ENCODE results near the gene COPS3.
A peak's percentile ranks its signal among the peaks of the same experiment; 100 is the strongest.

Gene COPS3

GRCh38 chr17:17217995-17218394, 63.1 kb downstream of the COPS3 start:
- H3K79me2 ChIP-seq (ENCODE audit: insufficient read depth, low read length), result no peaks in the 10 kb centered on the region
- no peak overlapping the region for H3K4me2 ChIP-seq (ENCODE audit: insufficient read depth, low read length)
- H3K9ac ChIP-seq (ENCODE audit: low read depth, low read length), result no peak overlapping the region
- no peaks in the 10 kb centered on the region for H3K9me3 ChIP-seq (ENCODE audit: insufficient read depth, low read length, severe bottlenecking)
- TF ChIP-seq EZH2 (IDR thresholded peaks at IDR 0.05; ENCODE audit: borderline replicate concordance, low read depth, low read length, severe bottlenecking) (no peak), CTCF (IDR thresholded peaks at IDR 0.05; ENCODE audit: borderline replicate concordance, extremely low read depth, low read length, poor library complexity, severe bottlenecking) (no peak)
- H4K20me1 ChIP-seq (ENCODE audit: insufficient read depth, low read length), result peaks cover 13% of the 10 kb centered on the region
- no peak for DNase-seq
- no peaks in the 10 kb centered on the region for H3K4me1 ChIP-seq (ENCODE audit: insufficient read depth, low read length)
- H3K27me3 ChIP-seq (ENCODE audit: insufficient read depth, low read length, poor library complexity), result no peaks in the 10 kb centered on the region
- H3K4me3 ChIP-seq (ENCODE audit: low read depth in 1 of 2, low read length in 2 of 2), result no peak overlapping the region
- H2AFZ ChIP-seq (ENCODE audit: low read depth, low read length), result no peak overlapping the region
- H3K27ac ChIP-seq (ENCODE audit: low read length), result no peak overlapping the region
- H3K36me3 ChIP-seq (ENCODE audit: insufficient read depth, low read length), result peaks cover 89% of the 10 kb centered on the region
- ATAC-seq (ENCODE audit: insufficient read depth, low read depth), result no peak

DNA sequence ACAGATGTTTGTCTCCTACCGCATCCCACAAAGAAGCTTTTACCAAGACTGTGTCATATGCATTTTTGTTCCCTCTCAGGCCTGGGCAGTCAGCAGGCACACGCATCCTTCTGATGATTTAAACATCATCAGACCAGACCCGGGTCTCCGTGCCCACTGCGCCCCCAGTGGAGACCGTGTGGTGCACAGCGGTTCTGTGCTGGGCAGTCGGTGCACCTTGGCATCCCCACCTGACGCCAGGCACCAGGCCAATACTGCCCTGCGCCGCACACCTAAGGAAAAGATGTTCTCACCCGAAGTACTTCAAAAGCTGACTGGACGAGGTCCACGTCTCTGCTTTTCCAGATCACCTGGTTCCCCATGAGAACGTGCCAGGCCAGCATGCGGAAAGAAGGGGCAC, 64.3 kb downstream of the COPS3 start:
- H3K27me3 ChIP-seq (ENCODE audit: insufficient read depth, low read length, poor library complexity), result no peaks in the 10 kb centered on the region
- no peak for DNase-seq
- H3K4me3 ChIP-seq (ENCODE audit: low read depth in 1 of 2, low read length in 2 of 2), result no peak overlapping the region
- no peaks in the 10 kb centered on the region for H3K4me1 ChIP-seq (ENCODE audit: insufficient read depth, low read length)
- H2AFZ ChIP-seq (ENCODE audit: low read depth, low read length), result no peak overlapping the region
- peaks cover 85% of the 10 kb centered on the region for H3K36me3 ChIP-seq (ENCODE audit: insufficient read depth, low read length)
- no peaks in the 10 kb centered on the region for H3K79me2 ChIP-seq (ENCODE audit: insufficient read depth, low read length)
- no peak overlapping the region for H3K4me2 ChIP-seq (ENCODE audit: insufficient read depth, low read length)
- H3K27ac ChIP-seq (ENCODE audit: low read length), result no peak overlapping the region
- H3K9me3 ChIP-seq (ENCODE audit: insufficient read depth, low read length, severe bottlenecking), result no peaks in the 10 kb centered on the region
- TF ChIP-seq EZH2 (IDR thresholded peaks at IDR 0.05; ENCODE audit: borderline replicate concordance, low read depth, low read length, severe bottlenecking), result no peak
- TF ChIP-seq CTCF (IDR thresholded peaks at IDR 0.05; ENCODE audit: borderline replicate concordance, extremely low read depth, low read length, poor library complexity, severe bottlenecking), result peak; percentile 29
- H3K9ac ChIP-seq (ENCODE audit: low read depth, low read length), result no peak overlapping the region
- peaks cover 13% of the 10 kb centered on the region for H4K20me1 ChIP-seq (ENCODE audit: insufficient read depth, low read length)
- ATAC-seq (ENCODE audit: insufficient read depth, low read depth), result no peak

GRCh38 chr17:17216236-17216635, 64.8 kb downstream of the COPS3 start:
- DNase-seq, result no peak
- no peak for ATAC-seq (ENCODE audit: insufficient read depth, low read depth)
- Histone ChIP-seq H3K27ac (ENCODE audit: low read length) (no peak overlapping the region), H3K27me3 (ENCODE audit: insufficient read depth, low read length, poor library complexity) (no peaks in the 10 kb centered on the region), H3K79me2 (ENCODE audit: insufficient read depth, low read length) (no peaks in the 10 kb centered on the region), H3K9ac (ENCODE audit: low read depth, low read length) (no peak overlapping the region), H3K4me3 (ENCODE audit: low read depth in 1 of 2, low read length in 2 of 2) (no peak overlapping the region), H3K4me2 (ENCODE audit: insufficient read depth, low read length) (no peak overlapping the region), H4K20me1 (ENCODE audit: insufficient read depth, low read length) (peaks cover 13% of the 10 kb centered on the region), H3K4me1 (ENCODE audit: insufficient read depth, low read length) (no peaks in the 10 kb centered on the region), H2AFZ (ENCODE audit: low read depth, low read length) (no peak overlapping the region), H3K9me3 (ENCODE audit: insufficient read depth, low read length, severe bottlenecking) (no peaks in the 10 kb centered on the region), H3K36me3 (ENCODE audit: insufficient read depth, low read length) (peaks cover 84% of the 10 kb centered on the region)
- TF ChIP-seq CTCF (IDR thresholded peaks at IDR 0.05; ENCODE audit: borderline replicate concordance, extremely low read depth, low read length, poor library complexity, severe bottlenecking) (no peak), EZH2 (IDR thresholded peaks at IDR 0.05; ENCODE audit: borderline replicate concordance, low read depth, low read length, severe bottlenecking) (no peak)

GRCh38 chr17:17215575-17215974, 65.5 kb downstream of the COPS3 start:
- H2AFZ ChIP-seq (ENCODE audit: low read depth, low read length), result no peak overlapping the region
- H3K4me1 ChIP-seq (ENCODE audit: insufficient read depth, low read length), result no peaks in the 10 kb centered on the region
- H3K4me2 ChIP-seq (ENCODE audit: insufficient read depth, low read length), result no peak overlapping the region
- H4K20me1 ChIP-seq (ENCODE audit: insufficient read depth, low read length), result peaks cover 12% of the 10 kb centered on the region; the same call in 1 of the 2 replicates
- no peaks in the 10 kb centered on the region for H3K79me2 ChIP-seq (ENCODE audit: insufficient read depth, low read length)
- no peak for ATAC-seq (ENCODE audit: insufficient read depth, low read depth)
- DNase-seq, result no peak
- H3K36me3 ChIP-seq (ENCODE audit: insufficient read depth, low read length), result peaks cover 79% of the 10 kb centered on the region
- no peaks in the 10 kb centered on the region for H3K9me3 ChIP-seq (ENCODE audit: insufficient read depth, low read length, severe bottlenecking)
- TF ChIP-seq CTCF (IDR thresholded peaks at IDR 0.05; ENCODE audit: borderline replicate concordance, extremely low read depth, low read length, poor library complexity, severe bottlenecking) (no peak), EZH2 (IDR thresholded peaks at IDR 0.05; ENCODE audit: borderline replicate concordance, low read depth, low read length, severe bottlenecking) (no peak)
- H3K27ac ChIP-seq (ENCODE audit: low read length), result no peak overlapping the region
- H3K9ac ChIP-seq (ENCODE audit: low read depth, low read length), result no peak overlapping the region
- H3K27me3 ChIP-seq (ENCODE audit: insufficient read depth, low read length, poor library complexity), result no peaks in the 10 kb centered on the region
- no peak overlapping the region for H3K4me3 ChIP-seq (ENCODE audit: low read depth in 1 of 2, low read length in 2 of 2)

Data from DND-41 (cell line).